GM18868 (cell line): ENCODE data around the gene DLEC1.
"Not testable (repeated sequence)": the region's sequence is repeated elsewhere in the genome, so short reads cannot be mapped to it uniquely, and the experiment has no call there.

Experiments
- ATAC-seq: cut with Tn5 transposase; IDR thresholded peaks from one replicate; pipeline ENCODE4 v1.9.1; 2021; ENCODE audit warnings: mild to moderate bottlenecking, moderate library complexity; ENCODE audit not compliant: unreplicated experiment

The DLEC1 gene

GRCh38 chr3:38083254-38083653 lies 44.2 kb downstream of the DLEC1 start:
- ATAC-seq, result not testable (repeated sequence)

GRCh38 chr3:38083871-38084333 lies 44.9 kb downstream of the DLEC1 start:
- no peak for ATAC-seq

GRCh38 chr3:38084334-38085310 lies 45.6 kb downstream of the DLEC1 start:
- ATAC-seq, result no peak

- no peak for ATAC-seq
These were observed 46.4 kb downstream of the DLEC1 start for GRCh38 chr3:38085311-38085942.

- ATAC-seq, result no peak
These were observed 46.9 kb downstream of the DLEC1 start for GRCh38 chr3:38085943-38086324.

- no peak for ATAC-seq
These were observed 47.5 kb downstream of the DLEC1 start for GRCh38 chr3:38086496-38086895.

- ATAC-seq, result not testable (repeated sequence)
These were observed 48.3 kb downstream of the DLEC1 start for GRCh38 chr3:38087278-38087677.

- no peak for ATAC-seq
These were observed 49.4 kb downstream of the DLEC1 start for GRCh38 chr3:38088126-38089078.

- ATAC-seq, result no peak
These were observed 50.2 kb downstream of the DLEC1 start for GRCh38 chr3:38089163-38089562.

- ATAC-seq, result no peak
These were observed 51.4 kb downstream of the DLEC1 start for GRCh38 chr3:38090453-38090852.

GRCh38 chr3:38094999-38095398 lies 56.0 kb downstream of the DLEC1 start:
- no peak for ATAC-seq

- ATAC-seq, result no peak
These were observed 56.9 kb downstream of the DLEC1 start for GRCh38 chr3:38095669-38096483.

- ATAC-seq, result no peak
These were observed 58.7 kb downstream of the DLEC1 start for GRCh38 chr3:38097446-38098375.

- ATAC-seq, result no peak
These were observed 59.3 kb downstream of the DLEC1 start for GRCh38 chr3:38098376-38098723.

- ATAC-seq, result no peak
These were observed 60.5 kb downstream of the DLEC1 start for GRCh38 chr3:38099518-38099917.

- no peak for ATAC-seq
These were observed 61.5 kb downstream of the DLEC1 start for GRCh38 chr3:38100498-38100897.

- ATAC-seq, result no peak
These were observed 62.9 kb downstream of the DLEC1 start for GRCh38 chr3:38101811-38102443.

GRCh38 chr3:38102444-38102814 lies 63.4 kb downstream of the DLEC1 start:
- no peak for ATAC-seq

GRCh38 chr3:38105525-38105924 lies 66.5 kb downstream of the DLEC1 start:
- ATAC-seq, result no peak
